GM12864 (cell line): Measurements from ENCODE around the gene KCNJ12.
"Not testable (repeated sequence)": the region's sequence is repeated elsewhere in the genome, so short reads cannot be mapped to it uniquely, and the experiment has no call there.

ENCODE experiments used
- DNase-seq: peaks from one replicate; pipeline ENCODE4 v3.0.0-alpha.2; 2011; ENCODE audit warnings: low read depth
- H3K4me3 ChIP-seq: 2 replicates; pipeline ENCODE4 v1.5.1; 2011; ENCODE audit warnings: mild to moderate bottlenecking, low read depth, low read length, control low read depth
- TF ChIP-seq, protein P1 (sequence below): IDR thresholded peaks from 2 replicates; pipeline ENCODE4 v1.5.1; 2011; ENCODE audit warnings: low read depth, mild to moderate bottlenecking, moderate library complexity, low read length, control low read depth, inconsistent platforms; ENCODE audit errors: missing control alignments

KCNJ12 gene

DNA sequence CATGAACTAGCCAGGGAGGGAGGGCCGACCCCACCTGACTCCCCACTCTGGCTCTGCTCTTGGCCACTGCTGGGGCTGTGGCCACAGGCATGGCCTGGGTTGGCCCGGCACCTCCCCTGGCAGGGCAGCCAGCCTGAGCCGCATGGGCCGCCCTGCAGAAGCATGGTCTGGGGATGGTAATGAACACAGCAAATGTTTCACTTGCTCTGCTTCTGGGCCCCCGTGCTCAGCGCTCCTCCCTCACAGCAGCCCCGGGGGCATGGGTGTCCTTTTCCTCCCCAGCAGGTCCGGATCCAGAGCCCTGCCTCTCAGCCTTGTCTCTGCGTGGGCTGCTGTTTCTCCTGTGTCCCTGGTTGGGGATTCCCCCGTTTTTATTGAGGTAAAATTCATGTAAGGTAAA lies 30.9 kb upstream of the KCNJ12 start:
- H3K4me3 ChIP-seq, result no peak overlapping the region
- DNase-seq, result no peak
- TF ChIP-seq, protein P1, sequence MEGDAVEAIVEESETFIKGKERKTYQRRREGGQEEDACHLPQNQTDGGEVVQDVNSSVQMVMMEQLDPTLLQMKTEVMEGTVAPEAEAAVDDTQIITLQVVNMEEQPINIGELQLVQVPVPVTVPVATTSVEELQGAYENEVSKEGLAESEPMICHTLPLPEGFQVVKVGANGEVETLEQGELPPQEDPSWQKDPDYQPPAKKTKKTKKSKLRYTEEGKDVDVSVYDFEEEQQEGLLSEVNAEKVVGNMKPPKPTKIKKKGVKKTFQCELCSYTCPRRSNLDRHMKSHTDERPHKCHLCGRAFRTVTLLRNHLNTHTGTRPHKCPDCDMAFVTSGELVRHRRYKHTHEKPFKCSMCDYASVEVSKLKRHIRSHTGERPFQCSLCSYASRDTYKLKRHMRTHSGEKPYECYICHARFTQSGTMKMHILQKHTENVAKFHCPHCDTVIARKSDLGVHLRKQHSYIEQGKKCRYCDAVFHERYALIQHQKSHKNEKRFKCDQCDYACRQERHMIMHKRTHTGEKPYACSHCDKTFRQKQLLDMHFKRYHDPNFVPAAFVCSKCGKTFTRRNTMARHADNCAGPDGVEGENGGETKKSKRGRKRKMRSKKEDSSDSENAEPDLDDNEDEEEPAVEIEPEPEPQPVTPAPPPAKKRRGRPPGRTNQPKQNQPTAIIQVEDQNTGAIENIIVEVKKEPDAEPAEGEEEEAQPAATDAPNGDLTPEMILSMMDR, result no peak

DNA sequence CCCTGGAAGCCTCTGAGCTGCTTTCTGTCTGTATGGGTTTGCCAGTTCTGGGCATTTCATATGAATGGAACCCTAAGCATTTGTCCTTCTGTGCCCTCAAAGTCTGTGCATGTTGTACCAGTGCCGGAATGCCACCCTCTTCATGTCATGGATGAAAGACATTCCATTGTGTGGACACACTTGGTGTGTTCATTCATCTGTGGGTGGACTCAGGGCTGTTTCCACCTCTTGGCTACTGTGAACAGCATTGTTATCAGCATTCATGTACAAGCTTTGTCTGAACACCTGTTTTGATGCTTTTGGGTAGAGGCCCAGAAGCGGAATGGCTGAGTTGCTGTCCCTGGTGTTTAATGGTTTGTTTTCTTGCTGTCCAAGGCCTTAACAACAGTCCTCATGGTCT lies 30.1 kb upstream of the KCNJ12 start:
- not testable (repeated sequence) for H3K4me3 ChIP-seq, DNase-seq

GRCh38 chr17:21346651-21347250 lies 29.4 kb upstream of the KCNJ12 start:
- DNase-seq, H3K4me3 ChIP-seq: not testable (repeated sequence)

GRCh38 chr17:21347660-21348059 lies 28.5 kb upstream of the KCNJ12 start:
- DNase-seq, H3K4me3 ChIP-seq: not testable (repeated sequence)

DNA sequence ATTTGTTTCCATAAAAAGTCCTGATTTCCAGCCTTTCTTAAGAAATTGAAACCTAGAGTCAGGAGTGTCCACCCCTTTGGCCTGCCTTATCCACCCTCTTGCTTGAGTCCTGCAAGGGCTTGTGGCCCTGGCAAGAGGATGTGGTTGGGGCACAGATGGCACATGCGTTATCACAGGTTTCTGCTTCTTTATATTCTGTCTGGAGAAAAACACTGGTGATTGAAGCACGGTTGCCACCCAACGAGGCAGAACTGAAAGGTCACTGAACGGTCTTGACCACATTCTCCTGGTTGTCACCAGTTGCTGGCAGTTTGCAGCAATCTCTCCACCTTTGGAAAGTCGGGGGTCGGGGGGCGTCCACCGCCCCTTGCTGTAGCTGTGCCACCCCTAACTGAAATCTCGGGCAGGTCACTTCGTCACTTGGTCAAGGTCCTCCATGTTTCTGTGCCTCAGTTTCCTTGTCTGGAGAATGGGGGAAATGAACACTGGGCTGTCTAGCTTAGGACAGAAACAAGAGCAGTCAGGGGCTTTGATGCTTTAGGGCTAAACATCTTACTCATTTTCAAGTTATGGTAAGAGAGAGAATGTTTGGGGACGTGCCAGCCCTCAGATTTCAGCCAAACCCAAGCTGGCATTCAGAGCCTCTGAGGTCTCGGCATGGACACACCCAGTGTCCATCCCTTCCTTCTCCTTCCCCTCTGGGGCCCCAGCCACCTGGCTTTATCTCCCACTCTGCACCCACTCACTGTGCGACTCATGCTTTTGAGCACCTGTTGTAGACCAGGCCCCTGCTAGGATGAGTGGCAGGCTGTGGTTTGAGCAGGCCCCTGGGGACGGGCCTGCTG lies 27.9 kb upstream of the KCNJ12 start:
- H3K4me3 ChIP-seq, DNase-seq: not testable (repeated sequence)

DNA sequence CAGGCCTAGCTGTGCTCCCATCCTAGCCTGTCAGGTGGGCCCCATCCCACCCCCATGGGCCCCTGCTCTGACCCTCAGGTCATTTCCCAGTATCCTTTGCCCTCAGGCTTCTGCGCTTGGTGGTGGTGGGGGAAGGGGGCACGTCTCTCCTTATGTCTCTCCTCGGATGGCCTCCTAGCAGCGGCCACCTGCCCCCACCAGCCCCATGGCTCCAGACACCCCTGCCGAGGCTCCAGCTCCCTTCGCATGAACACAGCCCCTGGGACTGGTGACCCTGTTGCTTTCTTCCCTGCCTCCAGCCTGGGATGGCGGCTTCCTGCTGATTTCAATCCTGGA lies 27.3 kb upstream of the KCNJ12 start:
- not testable (repeated sequence) for H3K4me3 ChIP-seq, DNase-seq

DNA sequence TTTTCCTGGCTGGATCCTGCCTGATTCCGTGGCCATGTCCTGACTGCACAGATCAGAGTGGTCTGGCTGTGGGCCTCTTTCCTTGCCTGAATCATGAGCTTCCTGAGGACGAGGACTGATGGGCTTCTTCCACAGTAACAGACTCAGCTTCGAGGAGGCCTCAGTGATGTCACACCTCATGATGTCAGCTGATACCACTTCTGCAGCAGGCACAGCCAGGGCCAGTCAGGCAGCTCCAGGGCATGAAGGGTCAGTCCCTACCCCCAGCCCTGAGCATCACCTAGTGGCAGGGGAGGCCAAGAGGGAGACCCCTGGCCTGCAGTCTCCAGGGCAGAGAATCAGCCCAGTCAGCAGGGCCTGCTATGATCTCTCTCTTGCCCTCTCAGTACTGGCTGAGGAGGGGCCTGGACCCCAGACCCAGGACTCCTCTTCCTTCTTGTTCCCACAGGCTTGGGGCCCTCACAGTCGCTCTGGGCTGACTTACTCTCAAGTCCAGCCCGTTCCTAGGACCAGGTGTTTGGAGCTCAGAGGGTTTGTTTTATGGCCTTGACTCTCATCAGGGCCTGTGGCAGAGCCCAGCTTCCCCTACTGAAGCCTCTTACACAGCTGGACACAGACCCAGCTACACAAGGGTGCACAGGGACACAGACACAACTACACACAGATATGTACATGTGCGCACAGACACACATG lies 26.7 kb upstream of the KCNJ12 start:
- DNase-seq, H3K4me3 ChIP-seq: not testable (repeated sequence)

- not testable (repeated sequence) for H3K4me3 ChIP-seq, DNase-seq
Measured at GRCh38 chr17:21350495-21350894, 25.7 kb upstream of the KCNJ12 start.

GRCh38 chr17:21351366-21352065 lies 24.6 kb upstream of the KCNJ12 start:
- TF ChIP-seq, protein P1, result no peak
- DNase-seq, result no peak
- H3K4me3 ChIP-seq, result no peak overlapping the region

GRCh38 chr17:21352221-21352980 lies 23.8 kb upstream of the KCNJ12 start:
- TF ChIP-seq, protein P1, result no peak
- H3K4me3 ChIP-seq, result no peak overlapping the region
- no peak for DNase-seq
